Fibroblast of upper back skin (primary cell): ENCODE data around the gene TTLL1.
"Not testable (repeated sequence)": the region's sequence is repeated elsewhere in the genome, so short reads cannot be mapped to it uniquely, and the experiment has no call there.

Experiments used
- DNase-seq: peaks from one replicate; pipeline ENCODE4 v3.0.0-alpha.2; 2013

Gene TTLL1

DNA sequence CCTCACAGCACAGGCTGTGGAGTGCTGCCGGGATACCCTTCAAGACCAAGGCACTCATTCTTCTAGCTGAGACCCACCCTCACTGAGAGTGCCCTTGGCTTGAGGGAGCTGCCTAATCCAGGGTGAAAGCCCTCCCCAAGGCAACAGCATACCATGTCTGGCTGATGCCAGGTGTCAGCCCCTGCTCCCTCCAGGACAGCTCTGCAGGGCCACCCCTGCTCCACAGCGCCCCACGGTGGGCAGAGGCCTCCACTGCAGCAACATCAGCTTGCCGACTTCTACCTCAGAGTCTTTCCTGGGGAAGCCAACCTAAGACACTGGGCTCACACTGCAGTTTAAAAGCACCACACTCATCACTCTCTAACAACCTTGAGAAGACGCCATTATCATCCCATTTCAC is 29.0 kb downstream of the TTLL1 start:
- no peak for DNase-seq

- no peak for DNase-seq
These were observed 31.6 kb downstream of the TTLL1 start for GRCh38 chr22:43057641-43058040.

GRCh38 chr22:43053176-43053575 is 36.0 kb downstream of the TTLL1 start:
- no peak for DNase-seq

GRCh38 chr22:43050995-43051394 is 38.2 kb downstream of the TTLL1 start:
- DNase-seq: no peak

GRCh38 chr22:43047605-43048004 is 41.6 kb downstream of the TTLL1 start:
- DNase-seq: no peak

DNA sequence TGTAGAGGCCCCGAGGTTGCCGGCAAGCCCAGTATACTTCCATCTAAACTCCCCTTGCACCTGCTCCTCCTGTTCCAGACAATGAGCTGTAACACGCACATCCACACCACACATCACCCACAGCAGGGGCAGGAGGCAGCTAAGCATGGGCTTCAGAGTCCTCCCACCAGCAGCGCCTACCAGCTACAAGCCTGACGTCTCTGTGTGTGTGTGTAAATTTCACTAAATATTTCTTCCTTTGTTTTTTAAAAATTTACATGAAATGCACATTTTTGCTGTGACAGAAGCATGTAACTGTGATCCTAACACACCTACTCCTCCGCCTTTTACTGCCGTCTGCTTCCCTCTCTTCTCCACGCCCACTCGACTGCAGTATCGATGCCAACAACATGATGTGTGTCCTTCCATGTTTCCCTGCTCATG is 44.9 kb downstream of the TTLL1 start:
- no peak for DNase-seq

DNA sequence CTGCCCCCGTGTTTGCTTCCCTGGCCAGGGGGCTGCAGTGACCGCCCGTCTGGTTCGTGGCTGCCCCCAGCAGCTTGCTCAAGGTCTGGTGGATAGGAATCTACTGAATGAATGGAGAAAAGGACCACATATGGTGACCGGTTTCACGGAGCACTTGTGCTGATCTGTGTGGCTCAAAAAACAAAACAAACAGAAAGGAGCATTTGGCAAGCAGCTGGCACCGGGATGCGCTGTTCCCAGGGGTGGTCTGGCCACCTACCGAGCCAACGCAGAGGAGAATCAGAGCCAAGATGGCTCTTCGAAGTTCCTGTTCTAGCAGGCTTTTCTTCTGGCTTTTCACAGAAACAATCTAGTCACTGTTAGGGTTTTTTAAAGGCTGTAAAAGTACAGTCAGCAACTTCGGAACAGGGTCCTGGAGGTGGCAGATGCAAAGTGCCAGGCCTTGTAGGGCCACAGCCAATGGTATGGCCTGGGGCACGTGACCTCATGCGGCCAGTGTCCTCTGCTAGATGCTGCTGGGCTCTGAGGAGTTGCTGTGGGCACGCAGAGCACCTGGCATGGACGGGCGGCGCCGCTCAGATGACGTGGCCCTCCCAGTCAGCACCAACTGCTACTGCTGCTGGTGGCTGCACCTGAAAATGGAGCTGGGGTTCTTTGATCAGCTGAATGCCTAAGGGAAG is 47.0 kb downstream of the TTLL1 start:
- peak; percentile 43 for DNase-seq

- DNase-seq: no peak
These were observed 49.4 kb downstream of the TTLL1 start for GRCh38 chr22:43039800-43040199.

- DNase-seq: no peak
These were observed 50.9 kb downstream of the TTLL1 start for GRCh38 chr22:43038325-43038724.

GRCh38 chr22:43036282-43036829 is 52.8 kb downstream of the TTLL1 start:
- DNase-seq: peak; percentile 71

DNA sequence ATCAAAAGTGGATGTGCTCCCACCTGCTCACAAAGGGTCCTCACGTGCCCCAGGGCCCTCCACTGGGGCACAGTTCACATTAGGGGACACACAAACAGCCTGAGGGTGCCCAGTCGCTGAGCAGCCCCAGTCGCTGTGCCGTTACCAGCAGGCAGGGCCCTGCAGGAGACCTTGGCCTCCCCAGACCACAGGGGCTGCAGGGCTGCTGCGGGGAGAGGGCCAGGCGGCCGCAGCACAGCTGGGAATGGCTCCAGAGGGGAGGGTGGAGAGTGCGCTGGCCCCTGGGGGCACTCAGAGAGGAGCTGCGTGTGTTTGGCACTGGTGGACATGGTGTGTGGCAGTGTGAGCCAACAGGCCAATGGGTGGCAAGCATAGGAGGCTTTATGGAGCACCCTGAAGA is 53.9 kb downstream of the TTLL1 start:
- no peak for DNase-seq

- no peak for DNase-seq
These were observed 57.6 kb downstream of the TTLL1 start for GRCh38 chr22:43031617-43032016.

GRCh38 chr22:43018615-43019014 is 70.6 kb downstream of the TTLL1 start:
- DNase-seq: no peak

GRCh38 chr22:43017525-43018460 is 71.4 kb downstream of the TTLL1 start:
- DNase-seq: no peak

GRCh38 chr22:43016150-43016549 is 73.0 kb downstream of the TTLL1 start:
- not testable (repeated sequence) for DNase-seq

GRCh38 chr22:43015677-43016042 is 73.5 kb downstream of the TTLL1 start:
- DNase-seq: no peak

GRCh38 chr22:43014869-43015676 is 74.1 kb downstream of the TTLL1 start, which contains the start of gene PACSIN2:
PACSIN2 (minus strand) TSS chr22:43015149; CDS start chr22:42912080, 103,069 bp downstream.
- peak; percentile 99 for DNase-seq

- DNase-seq: no peak
These were observed 74.8 kb downstream of the TTLL1 start for GRCh38 chr22:43014316-43014868.

- DNase-seq: no peak
These were observed 75.6 kb downstream of the TTLL1 start for GRCh38 chr22:43013355-43014315.

GRCh38 chr22:43012390-43012789 is 76.8 kb downstream of the TTLL1 start:
- DNase-seq: no peak

GRCh38 chr22:43011079-43011478 is 78.1 kb downstream of the TTLL1 start:
- DNase-seq: no peak
